Neural cell (in vitro differentiated cells): ENCODE measurements around the gene LTBP1. TPM values are rescaled to one million over a fixed set of nuclear protein-coding genes. Genes with fewer than 3 reads are reported as not detected.

ENCODE experiments used
- H2AFZ ChIP-seq: fragments of 200-600, 300-800 bp; sonication (generic), shearing (Covaris generic); 2 replicates; pipeline ENCODE4 v1.6.0; 2014; ENCODE audit warnings: low read depth, mild to moderate bottlenecking, antibody characterized with exemption, low read length, moderate library complexity
- H3F3A ChIP-seq: fragments of 200-600 bp; shearing (Covaris generic); 2 replicates; pipeline ENCODE4 v1.6.1; 2016; ENCODE audit warnings: mild to moderate bottlenecking, moderate library complexity, mixed read lengths, antibody characterized with exemption, low read length; ENCODE audit not compliant: insufficient read depth, poor library complexity, severe bottlenecking
- H3K27ac ChIP-seq: fragments of 200-600, 300-800 bp; sonication (generic), shearing (Covaris generic); 2 replicates; pipeline ENCODE4 v1.5.1; 2014; ENCODE audit warnings: mild to moderate bottlenecking, low read length, moderate library complexity
- H3K27me3 ChIP-seq: fragments of 300-800, 200-600 bp; sonication (generic), shearing (Covaris generic); 2 replicates; pipeline ENCODE4 v1.6.0; 2014; ENCODE audit warnings: mild to moderate bottlenecking, low read depth, low read length, moderate library complexity; ENCODE audit not compliant: insufficient read depth
- H3K36me3 ChIP-seq: fragments of 300-800, 200-600 bp; sonication (generic), shearing (Covaris generic); 2 replicates; pipeline ENCODE4 v1.5.1; 2014; ENCODE audit warnings: mild to moderate bottlenecking, antibody characterized with exemption, low read length, moderate library complexity; ENCODE audit not compliant: insufficient read depth
- H3K4me2 ChIP-seq: fragments of 300-800, 200-600 bp; sonication (generic), shearing (Covaris generic); 2 replicates; pipeline ENCODE4 v1.6.0; 2014; ENCODE audit warnings: mild to moderate bottlenecking, low read length
- H3K4me3 ChIP-seq: fragments of 300-800, 200-600 bp; sonication (generic), shearing (Covaris generic); 2 replicates; pipeline ENCODE4 v1.5.1; 2014; ENCODE audit warnings: mild to moderate bottlenecking, low read length, moderate library complexity
- H3K79me2 ChIP-seq: fragments of 200-600 bp; shearing (Covaris generic); replicated peaks from 2 replicates; pipeline ENCODE4 v1.6.0; 2014; ENCODE audit warnings: mild to moderate bottlenecking, low read length, moderate library complexity; ENCODE audit not compliant: insufficient read depth
- H3K9ac ChIP-seq: fragments of 300-800, 200-600 bp; sonication (generic), shearing (Covaris generic); 2 replicates; pipeline ENCODE4 v1.6.1; 2016; ENCODE audit warnings: mild to moderate bottlenecking, low read length, mixed read lengths
- H3K9me2 ChIP-seq: fragments of 200-600 bp; shearing (Covaris generic); 2 replicates; pipeline ENCODE4 v1.6.1; 2016; ENCODE audit warnings: mild to moderate bottlenecking, low read length, mixed read lengths; ENCODE audit not compliant: insufficient read depth
- H3K9me3 ChIP-seq: fragments of 200-600, 300-800 bp; sonication (generic), shearing (Covaris generic); 2 replicates; pipeline ENCODE4 v1.6.1; 2016; ENCODE audit warnings: mild to moderate bottlenecking, mixed run types, low read length, moderate library complexity, mixed read lengths
- H4K20me1 ChIP-seq: fragments of 200-600 bp; shearing (Covaris generic); 2 replicates; pipeline ENCODE4 v1.6.1; 2016; ENCODE audit warnings: mild to moderate bottlenecking, mixed run types; ENCODE audit not compliant: insufficient read depth
- EP300 ChIP-seq: fragments of 450-650 bp; conservative IDR thresholded peaks from 2 replicates; pipeline ENCODE4 v1.6.1; 2014; ENCODE audit warnings: antibody characterized with exemption, mild to moderate bottlenecking, moderate library complexity; ENCODE audit not compliant: poor library complexity, severe bottlenecking
- EZH2 ChIP-seq: fragments of 200-600, 300-800 bp; shearing (Covaris generic), sonication (generic); IDR thresholded peaks from 2 replicates; pipeline ENCODE4 v1.6.1; 2014; ENCODE audit warnings: antibody characterized with exemption, low read length, borderline replicate concordance, mild to moderate bottlenecking; ENCODE audit not compliant: insufficient read depth, poor library complexity, severe bottlenecking
- MXI1 ChIP-seq: fragments of 450-650 bp; conservative IDR thresholded peaks from 2 replicates; pipeline ENCODE4 v1.6.1; 2014; ENCODE audit warnings: antibody characterized with exemption, mild to moderate bottlenecking; ENCODE audit not compliant: poor library complexity, severe bottlenecking
- POLR2AphosphoS5 ChIP-seq: IDR thresholded peaks from 2 replicates; pipeline ENCODE4 v1.6.1; 2012
- RAD21 ChIP-seq: fragments of 450-650 bp; conservative IDR thresholded peaks from 2 replicates; pipeline ENCODE4 v1.6.1; 2014; ENCODE audit warnings: antibody characterized with exemption, mild to moderate bottlenecking, moderate library complexity
- SMC3 ChIP-seq: fragments of 450-650 bp; conservative IDR thresholded peaks from 2 replicates; pipeline ENCODE4 v1.6.1; 2014; ENCODE audit warnings: antibody characterized with exemption, mild to moderate bottlenecking, moderate library complexity; ENCODE audit not compliant: poor library complexity
- TAF1 ChIP-seq: IDR thresholded peaks from 2 replicates; pipeline ENCODE4 v1.6.1; 2012; ENCODE audit warnings: low read depth
- polyA plus RNA-seq: library from polyadenylated mRNA; depleted of rRNA; stranded (reverse); fragments of >200 nt; gene quantifications from 2 replicates; pipeline ENCODE4 v1.2.3, GENCODE V29; 2014
- TF ChIP-seq, protein P1 (sequence below): fragments of 450-650 bp; IDR thresholded peaks from 2 replicates; pipeline ENCODE4 v1.5.1; 2014; ENCODE audit warnings: antibody characterized with exemption, mild to moderate bottlenecking, moderate library complexity; ENCODE audit not compliant: poor library complexity, severe bottlenecking
- TF ChIP-seq, protein P2 (sequence below): IDR thresholded peaks from 2 replicates; pipeline ENCODE4 v1.6.1; 2012; ENCODE audit warnings: borderline replicate concordance

Gene LTBP1
- polyA plus RNA-seq, 1 donor from 2014 or later: 1.8 TPM

GRCh38 chr2:33395655-33396249 lies 449.0 kb downstream of the LTBP1 start:
- Histone ChIP-seq H2AFZ (no peak overlapping the region), H3K27me3 (no peaks in the 10 kb centered on the region), H3K36me3 (no peaks in the 10 kb centered on the region), H3K4me2 (no peak overlapping the region), H3K9me3 (no peaks in the 10 kb centered on the region), H3K79me2 (no peaks in the 10 kb centered on the region), H4K20me1 (no peaks in the 10 kb centered on the region), H3K4me3 (no peak overlapping the region), H3K9me2 (no peaks in the 10 kb centered on the region), H3K27ac (no peak overlapping the region), H3K9ac (no peak overlapping the region), H3F3A (no peaks in the 10 kb centered on the region)
- TF ChIP-seq, protein P1, sequence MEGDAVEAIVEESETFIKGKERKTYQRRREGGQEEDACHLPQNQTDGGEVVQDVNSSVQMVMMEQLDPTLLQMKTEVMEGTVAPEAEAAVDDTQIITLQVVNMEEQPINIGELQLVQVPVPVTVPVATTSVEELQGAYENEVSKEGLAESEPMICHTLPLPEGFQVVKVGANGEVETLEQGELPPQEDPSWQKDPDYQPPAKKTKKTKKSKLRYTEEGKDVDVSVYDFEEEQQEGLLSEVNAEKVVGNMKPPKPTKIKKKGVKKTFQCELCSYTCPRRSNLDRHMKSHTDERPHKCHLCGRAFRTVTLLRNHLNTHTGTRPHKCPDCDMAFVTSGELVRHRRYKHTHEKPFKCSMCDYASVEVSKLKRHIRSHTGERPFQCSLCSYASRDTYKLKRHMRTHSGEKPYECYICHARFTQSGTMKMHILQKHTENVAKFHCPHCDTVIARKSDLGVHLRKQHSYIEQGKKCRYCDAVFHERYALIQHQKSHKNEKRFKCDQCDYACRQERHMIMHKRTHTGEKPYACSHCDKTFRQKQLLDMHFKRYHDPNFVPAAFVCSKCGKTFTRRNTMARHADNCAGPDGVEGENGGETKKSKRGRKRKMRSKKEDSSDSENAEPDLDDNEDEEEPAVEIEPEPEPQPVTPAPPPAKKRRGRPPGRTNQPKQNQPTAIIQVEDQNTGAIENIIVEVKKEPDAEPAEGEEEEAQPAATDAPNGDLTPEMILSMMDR: peak; percentile 34
- no peak for TF ChIP-seq RAD21

DNA sequence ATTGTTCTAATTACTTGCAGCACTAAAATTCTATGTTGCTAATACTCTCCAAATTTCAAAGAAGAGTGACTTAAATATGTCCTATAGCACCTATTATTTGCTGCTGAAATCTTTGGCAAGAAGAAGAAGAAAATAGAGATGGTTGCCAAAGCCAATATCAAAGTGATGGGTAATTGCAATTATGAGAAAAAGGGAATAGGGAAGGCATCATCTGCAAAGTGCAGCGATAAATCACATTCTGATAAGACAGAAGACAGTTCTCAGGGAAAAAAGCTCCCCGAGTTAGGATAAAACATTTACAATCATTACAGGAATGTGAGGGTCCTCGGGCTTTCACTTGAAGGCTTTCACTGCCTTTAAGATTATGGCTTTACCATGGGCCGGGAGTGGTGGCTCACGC lies 457.6 kb downstream of the LTBP1 start:
- no peaks in the 10 kb centered on the region for H4K20me1 ChIP-seq
- H3K27me3 ChIP-seq: no peaks in the 10 kb centered on the region
- no peaks in the 10 kb centered on the region for H3K79me2 ChIP-seq
- no peak overlapping the region for H2AFZ ChIP-seq
- H3K9ac ChIP-seq: no peak overlapping the region
- H3K36me3 ChIP-seq: no peaks in the 10 kb centered on the region
- H3K27ac ChIP-seq: no peak overlapping the region
- H3K9me2 ChIP-seq: no peaks in the 10 kb centered on the region
- no peak overlapping the region for H3K4me3 ChIP-seq
- H3F3A ChIP-seq: no peaks in the 10 kb centered on the region
- H3K9me3 ChIP-seq: no peaks in the 10 kb centered on the region
- H3K4me2 ChIP-seq: no peak overlapping the region
- no peak for TF ChIP-seq TAF1
- TF ChIP-seq RAD21: no peak
- no peak for TF ChIP-seq EZH2
- no peak for TF ChIP-seq EP300
- TF ChIP-seq, protein P2, sequence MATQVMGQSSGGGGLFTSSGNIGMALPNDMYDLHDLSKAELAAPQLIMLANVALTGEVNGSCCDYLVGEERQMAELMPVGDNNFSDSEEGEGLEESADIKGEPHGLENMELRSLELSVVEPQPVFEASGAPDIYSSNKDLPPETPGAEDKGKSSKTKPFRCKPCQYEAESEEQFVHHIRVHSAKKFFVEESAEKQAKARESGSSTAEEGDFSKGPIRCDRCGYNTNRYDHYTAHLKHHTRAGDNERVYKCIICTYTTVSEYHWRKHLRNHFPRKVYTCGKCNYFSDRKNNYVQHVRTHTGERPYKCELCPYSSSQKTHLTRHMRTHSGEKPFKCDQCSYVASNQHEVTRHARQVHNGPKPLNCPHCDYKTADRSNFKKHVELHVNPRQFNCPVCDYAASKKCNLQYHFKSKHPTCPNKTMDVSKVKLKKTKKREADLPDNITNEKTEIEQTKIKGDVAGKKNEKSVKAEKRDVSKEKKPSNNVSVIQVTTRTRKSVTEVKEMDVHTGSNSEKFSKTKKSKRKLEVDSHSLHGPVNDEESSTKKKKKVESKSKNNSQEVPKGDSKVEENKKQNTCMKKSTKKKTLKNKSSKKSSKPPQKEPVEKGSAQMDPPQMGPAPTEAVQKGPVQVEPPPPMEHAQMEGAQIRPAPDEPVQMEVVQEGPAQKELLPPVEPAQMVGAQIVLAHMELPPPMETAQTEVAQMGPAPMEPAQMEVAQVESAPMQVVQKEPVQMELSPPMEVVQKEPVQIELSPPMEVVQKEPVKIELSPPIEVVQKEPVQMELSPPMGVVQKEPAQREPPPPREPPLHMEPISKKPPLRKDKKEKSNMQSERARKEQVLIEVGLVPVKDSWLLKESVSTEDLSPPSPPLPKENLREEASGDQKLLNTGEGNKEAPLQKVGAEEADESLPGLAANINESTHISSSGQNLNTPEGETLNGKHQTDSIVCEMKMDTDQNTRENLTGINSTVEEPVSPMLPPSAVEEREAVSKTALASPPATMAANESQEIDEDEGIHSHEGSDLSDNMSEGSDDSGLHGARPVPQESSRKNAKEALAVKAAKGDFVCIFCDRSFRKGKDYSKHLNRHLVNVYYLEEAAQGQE: no peak
- no peak for TF ChIP-seq POLR2AphosphoS5
- TF ChIP-seq, protein P1: no peak
- no peak for TF ChIP-seq MXI1
- TF ChIP-seq SMC3: no peak
